HCT116 (cell line): Measurements from ENCODE around the gene MEIOSIN. TPM values are rescaled to one million over a fixed set of nuclear protein-coding genes. Genes with fewer than 3 reads are reported as not detected.

Experiments used
- ATAC-seq: fragments of 200-7000 bp; cut with Tn5 transposase; 2 replicates; pipeline ENCODE4 v1.9.1; 2020; ENCODE audit warnings: mild to moderate bottlenecking, moderate library complexity
- BruUV-seq: library from RNA; stranded (reverse); fragments of 400-500 nt; replicated peaks from 2 replicates; lab custom pipeline; 2021; lab: Mats Ljungman, UMichigan
- CTCF ChIA-PET: fragments of 300-600 bp; sonication (Branson Sonifier 250); formaldehyde crosslinking; loops from one replicate; lab custom pipeline; 2021; ENCODE audit warnings: antibody characterized with exemption; lab: Charles Lee
- POLR2A ChIA-PET: fragments of 300-600, 350-600 bp; sonication (Branson Sonifier 250); formaldehyde crosslinking; loops from one replicate; lab custom pipeline; 2021; ENCODE audit warnings: antibody characterized with exemption; lab: Charles Lee
- RAD21 ChIA-PET, 2 experiments: fragments of 300-600 bp; sonication (Branson Sonifier 250); formaldehyde crosslinking; loops; one replicate each; lab custom pipeline; 2023; ENCODE audit warnings: low total read pairs in 2 of 2; ENCODE audit not compliant: uncharacterized antibody in 2 of 2, unreplicated experiment in 2 of 2, low non-redundant PET in 1 of 2; lab: Charles Lee
- DNase-seq: peaks from one replicate; pipeline ENCODE4 v3.0.0-alpha.2; 2010; ENCODE audit warnings: low read depth, low spot score
- H2AFZ ChIP-seq: fragments of 200-600 bp; shearing (Covaris generic), sonication (generic); 2 replicates; pipeline ENCODE4 v1.6.1; 2017; ENCODE audit warnings: low read depth, mixed run types, mixed read lengths, antibody characterized with exemption, low read length; ENCODE audit not compliant: poor library complexity, severe bottlenecking
- H3K27ac ChIP-seq: 2 replicates; pipeline ENCODE4 v1.5.1; 2012; ENCODE audit warnings: low read depth, low read length
- H3K27me3 ChIP-seq: fragments of 200-600 bp; sonication (generic); 2 replicates; pipeline ENCODE4 v1.6.1; 2016; ENCODE audit warnings: mixed run types, low read length, mixed read lengths; ENCODE audit not compliant: insufficient read depth
- H3K36me3 ChIP-seq, 2 experiments: fragments of 200-500 bp in 1 of 2; fragments of 200-600 bp in 1 of 2; sonication (Bioruptor generic) in 1 of 2; sonication (generic) in 1 of 2; 2 replicates each; pipeline versions ENCODE4 v1.5.1 to v1.6.1; 2014 to 2016; ENCODE audit warnings: low read length in 2 of 2, inconsistent platforms in 1 of 2, mixed read lengths in 1 of 2, mixed run types in 1 of 2; ENCODE audit not compliant: insufficient read depth in 2 of 2, control insufficient read depth in 1 of 2
- H3K4me1 ChIP-seq, 2 experiments: fragments of 200-600 bp in 1 of 2; sonication (generic) in 1 of 2; 2 replicates each; pipeline versions ENCODE4 v1.5.1 to v1.6.1; 2012 to 2017; ENCODE audit warnings: low read length in 2 of 2, inconsistent platforms in 1 of 2, mild to moderate bottlenecking in 1 of 2, mixed read lengths in 1 of 2, mixed run types in 1 of 2, moderate library complexity in 1 of 2; ENCODE audit not compliant: insufficient read depth in 2 of 2, control insufficient read depth in 1 of 2
- H3K4me2 ChIP-seq: fragments of 200-600 bp; sonication (generic); 2 replicates; pipeline ENCODE4 v1.6.1; 2017; ENCODE audit warnings: mixed run types, low read length, mixed read lengths
- H3K4me3 ChIP-seq, 2 experiments: fragments of 200-600 bp in 1 of 2; sonication (generic) in 1 of 2; replicated peaks in 1 of 2; 2 replicates each; pipeline ENCODE4 v1.5.1; 2011 to 2016; ENCODE audit warnings: low read length in 2 of 2, control low read depth in 1 of 2, low read depth in 1 of 2, mild to moderate bottlenecking in 1 of 2, mixed read lengths in 1 of 2, mixed run types in 1 of 2
- H3K79me2 ChIP-seq: fragments of 200-600 bp; sonication (generic); 2 replicates; pipeline ENCODE4 v1.6.1; 2017; ENCODE audit warnings: mild to moderate bottlenecking, mixed run types, low read length, moderate library complexity, mixed read lengths; ENCODE audit not compliant: insufficient read depth
- H3K9ac ChIP-seq: fragments of 200-600 bp; sonication (generic); 2 replicates; pipeline ENCODE4 v1.6.1; 2016; ENCODE audit warnings: low read length, mixed read lengths
- H3K9me2 ChIP-seq: fragments of 200-600 bp; sonication (generic), shearing (Covaris generic); 2 replicates; pipeline ENCODE4 v1.6.1; 2017; ENCODE audit warnings: mixed run types, mild to moderate bottlenecking, moderate library complexity; ENCODE audit not compliant: insufficient read depth
- H3K9me3 ChIP-seq, 2 experiments: fragments of 200-500 bp in 1 of 2; fragments of 200-600 bp in 1 of 2; sonication (Bioruptor generic) in 1 of 2; sonication (generic) in 1 of 2; 2 replicates each; pipeline ENCODE4 v1.6.1; 2014 to 2017; ENCODE audit warnings: low read length in 2 of 2, mixed read lengths in 2 of 2, inconsistent platforms in 1 of 2, low read depth in 1 of 2, mild to moderate bottlenecking in 1 of 2, mixed run types in 1 of 2, moderate library complexity in 1 of 2; ENCODE audit not compliant: control insufficient read depth in 1 of 2, insufficient read depth in 1 of 2
- H4K20me1 ChIP-seq: fragments of 200-600 bp; sonication (generic), shearing (Covaris generic); 2 replicates; pipeline ENCODE4 v1.6.1; 2017; ENCODE audit warnings: mixed run types, mild to moderate bottlenecking, moderate library complexity; ENCODE audit not compliant: insufficient read depth
- ATF3 ChIP-seq: IDR thresholded peaks from 2 replicates; pipeline ENCODE4 v1.6.1; 2012
- CBX3 ChIP-seq: IDR thresholded peaks from 2 replicates; pipeline ENCODE4 v1.6.1; 2012; ENCODE audit warnings: low read depth
- CEBPB ChIP-seq: IDR thresholded peaks from 2 replicates; pipeline ENCODE4 v1.6.1; 2012; ENCODE audit warnings: low read depth
- EGR1 ChIP-seq: IDR thresholded peaks from 2 replicates; pipeline ENCODE4 v1.6.1; 2012; ENCODE audit warnings: low read depth
- EZH2phosphoT487 ChIP-seq: fragments of 200-600 bp; IDR thresholded peaks from 2 replicates; pipeline ENCODE4 v1.6.1; 2018; ENCODE audit warnings: antibody characterized with exemption, borderline replicate concordance
- POLR2AphosphoS5 ChIP-seq: IDR thresholded peaks from 2 replicates; pipeline ENCODE4 v1.6.1; 2011; ENCODE audit warnings: mild to moderate bottlenecking, low read depth, low read length, moderate library complexity
- REST ChIP-seq: IDR thresholded peaks from 2 replicates; pipeline ENCODE4 v1.6.1; 2012; ENCODE audit warnings: low read depth
- SIN3A ChIP-seq: IDR thresholded peaks from 2 replicates; pipeline ENCODE4 v1.6.1; 2012; ENCODE audit warnings: low read depth
- SRF ChIP-seq: IDR thresholded peaks from 2 replicates; pipeline ENCODE4 v1.6.1; 2012; ENCODE audit warnings: low read depth
- TCF7L2 ChIP-seq: IDR thresholded peaks from 2 replicates; pipeline ENCODE4 v1.7.0; 2011; ENCODE audit warnings: borderline replicate concordance, inconsistent platforms; ENCODE audit not compliant: insufficient read depth, insufficient read length; ENCODE audit errors: extremely low read depth
- ZNF274 ChIP-seq: fragments of 200-500 bp; sonication (Bioruptor generic); IDR thresholded peaks from 2 replicates; pipeline ENCODE4 v1.6.1; 2014; ENCODE audit warnings: mild to moderate bottlenecking, low read depth, low read length, inconsistent platforms
- intact Hi-C: fragments of 100-400 bp; cut with micrococcal nuclease; formaldehyde crosslinking; loops from 2 replicates; pipeline ENCODE4 v1.10.0; 2022
- total RNA-seq: library from RNA; stranded (reverse); gene quantifications from one replicate; pipeline ENCODE4 v1.2.1, GENCODE V29; 2021; ENCODE audit not compliant: unreplicated experiment

MEIOSIN gene
- total RNA-seq, 1 experiment from 2014 or later, result 2.1 TPM

GRCh38 chr19:45763691-45764294 lies 30.6 kb downstream of the MEIOSIN start (continued):
- TF ChIP-seq SIN3A (no peak), ZNF274 (no peak), CBX3 (no peak)

- BruUV-seq, result no TSS peak
- no peak overlapping the region for H3K4me2 ChIP-seq
- no peak overlapping the region for H2AFZ ChIP-seq
- TF ChIP-seq EGR1 (no peak), POLR2AphosphoS5 (0 out of 2 replicates have a peak, but pooled peaks have one; percentile 11), REST (no peak), TCF7L2 (no peak), CEBPB (no peak), EZH2phosphoT487 (no peak), SRF (no peak), ATF3 (no peak)
- no peaks in the 10 kb centered on the region for H3K36me3 ChIP-seq
- POLR2A ChIA-PET, result no interaction called here
- no peaks in the 10 kb centered on the region for H3K79me2 ChIP-seq
- H4K20me1 ChIP-seq, result no peaks in the 10 kb centered on the region
- RAD21 ChIA-PET, result no interaction called here
- no peaks in the 10 kb centered on the region for H3K27me3 ChIP-seq
- intact Hi-C loops, result no loop called here
- no peaks in the 10 kb centered on the region for H3K9me3 ChIP-seq
- H3K4me1 ChIP-seq, result peaks cover 6 to 34% of the 10 kb centered on the region in 2 experiments; a peak in 3 of 4 replicates
- H3K27ac ChIP-seq, result no peak overlapping the region
- DNase-seq (no peak), ATAC-seq (no peak)
- no peaks in the 10 kb centered on the region for H3K9me2 ChIP-seq
- no peak overlapping the region for H3K9ac ChIP-seq
- CTCF ChIA-PET, result interaction anchor here (1.1 kb wide), 1 partner anchor 14 kb away, joined by 4 read pairs; no protein-coding TSS in a partner anchor
- no peak overlapping the region for H3K4me3 ChIP-seq
These were observed 31.2 kb downstream of the MEIOSIN start for GRCh38 chr19:45764475-45764874.
